Measurements from ENCODE around the gene CYP4F12. TPM values are rescaled to one million over a fixed set of nuclear protein-coding genes. Genes with fewer than 3 reads are reported as not detected.

Gene CYP4F12
- total and polyA plus RNA-seq, 7 donors: 0.36 to 2.4 (median 1.3) TPM; not detected in 2

DNA sequence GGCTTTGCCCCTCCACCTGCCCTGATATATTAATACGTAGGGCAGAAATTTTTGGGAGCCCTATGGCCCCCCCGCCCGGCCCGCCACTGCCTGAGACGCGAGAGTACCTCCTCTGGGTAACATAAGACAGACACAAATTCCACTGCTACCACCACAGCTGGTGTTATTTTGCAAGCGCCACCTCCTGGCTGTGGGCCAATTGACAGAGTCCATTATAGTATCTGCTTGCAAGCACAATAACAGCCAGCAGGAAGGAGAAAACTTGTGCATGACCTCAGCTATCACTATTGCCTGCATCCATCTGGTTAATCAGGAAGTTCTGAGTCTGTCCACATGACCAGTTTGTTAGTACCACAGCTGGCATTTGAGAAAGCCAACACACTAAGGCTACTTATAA, 29.6 kb downstream of the CYP4F12 start:
- Histone ChIP-seq H3K4me3 (no peak overlapping the region), H3K4me1 (no peaks in the 10 kb centered on the region), H3K27me3 (ENCODE audit: insufficient read depth in 3 of 3, low read length in 2 of 3) (no peaks in the 10 kb centered on the region), H3K9me3 (peaks cover 8% of the 10 kb centered on the region), H3K36me3 (ENCODE audit: insufficient read depth in 1 of 2, low read depth in 1 of 2) (no peaks in the 10 kb centered on the region), H3K27ac (no peak overlapping the region)
- intact Hi-C loops (cut with DNase I): no loop called here
- peak in 3 of 4 donors; percentile 46 to 56 (median 56) for ATAC-seq
- WGBS, 3 donors: 0 to 3% (median 2%) methylated on average over 7 of the region's 7 CpGs
- TF ChIP-seq, protein P1, sequence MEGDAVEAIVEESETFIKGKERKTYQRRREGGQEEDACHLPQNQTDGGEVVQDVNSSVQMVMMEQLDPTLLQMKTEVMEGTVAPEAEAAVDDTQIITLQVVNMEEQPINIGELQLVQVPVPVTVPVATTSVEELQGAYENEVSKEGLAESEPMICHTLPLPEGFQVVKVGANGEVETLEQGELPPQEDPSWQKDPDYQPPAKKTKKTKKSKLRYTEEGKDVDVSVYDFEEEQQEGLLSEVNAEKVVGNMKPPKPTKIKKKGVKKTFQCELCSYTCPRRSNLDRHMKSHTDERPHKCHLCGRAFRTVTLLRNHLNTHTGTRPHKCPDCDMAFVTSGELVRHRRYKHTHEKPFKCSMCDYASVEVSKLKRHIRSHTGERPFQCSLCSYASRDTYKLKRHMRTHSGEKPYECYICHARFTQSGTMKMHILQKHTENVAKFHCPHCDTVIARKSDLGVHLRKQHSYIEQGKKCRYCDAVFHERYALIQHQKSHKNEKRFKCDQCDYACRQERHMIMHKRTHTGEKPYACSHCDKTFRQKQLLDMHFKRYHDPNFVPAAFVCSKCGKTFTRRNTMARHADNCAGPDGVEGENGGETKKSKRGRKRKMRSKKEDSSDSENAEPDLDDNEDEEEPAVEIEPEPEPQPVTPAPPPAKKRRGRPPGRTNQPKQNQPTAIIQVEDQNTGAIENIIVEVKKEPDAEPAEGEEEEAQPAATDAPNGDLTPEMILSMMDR (IDR thresholded peaks at IDR 0.05): no peak
- peak; percentile 66 to 87 for DNase-seq

DNA sequence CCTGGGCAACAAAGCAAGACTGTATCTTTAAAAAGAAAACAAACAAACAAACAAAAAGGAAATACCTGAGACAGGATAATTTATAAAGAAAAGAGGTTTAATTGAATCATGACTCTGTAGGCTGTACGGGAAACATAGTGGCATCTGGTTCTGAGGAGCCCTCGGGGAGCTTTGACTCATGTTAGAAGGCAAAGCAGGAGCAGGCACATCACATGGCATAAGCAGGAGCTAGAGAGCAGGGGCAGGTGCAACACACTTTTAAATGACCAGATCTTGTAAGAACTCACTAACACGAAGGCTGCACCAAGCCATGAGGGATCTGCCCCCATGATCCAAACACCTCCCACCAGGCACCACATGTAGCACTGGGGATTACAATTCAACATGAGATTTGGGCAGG, 41.8 kb downstream of the CYP4F12 start:
- no peak for DNase-seq
- intact Hi-C loops (cut with DNase I): no loop called here
- H3K36me3 ChIP-seq (ENCODE audit: insufficient read depth in 1 of 2, low read depth in 1 of 2): no peaks in the 10 kb centered on the region
- no peak overlapping the region for H3K27ac ChIP-seq
- 47 to 57% (median 54%) methylated on average over 3 of the region's 3 CpGs for WGBS, 3 donors
- no peaks in the 10 kb centered on the region for H3K4me1 ChIP-seq
- TF ChIP-seq, protein P1 (IDR thresholded peaks at IDR 0.05): no peak
- no peak overlapping the region for H3K4me3 ChIP-seq
- no peaks in the 10 kb centered on the region for H3K9me3 ChIP-seq
- no peaks in the 10 kb centered on the region for H3K27me3 ChIP-seq (ENCODE audit: insufficient read depth in 3 of 3, low read length in 2 of 3)
- ATAC-seq: no peak

DNA sequence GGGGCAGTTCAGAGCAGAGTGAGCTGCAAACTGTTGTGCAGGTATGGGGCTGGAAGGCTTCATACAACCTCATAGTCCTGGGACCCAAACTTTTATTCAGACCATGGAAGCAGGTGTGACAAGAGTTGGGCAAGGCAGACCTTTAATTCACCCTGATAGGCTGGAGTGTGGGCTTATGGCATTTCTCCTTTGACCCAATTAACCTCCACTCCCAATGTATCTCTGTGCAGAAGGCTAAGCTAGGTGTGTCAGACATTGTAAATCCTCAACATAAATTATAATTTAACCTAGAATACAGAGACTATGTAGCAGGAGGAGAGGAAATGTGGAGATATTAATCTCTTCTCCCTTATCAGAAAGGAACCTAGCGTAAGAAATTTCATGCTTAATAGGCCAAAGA, 42.8 kb downstream of the CYP4F12 start:
- Histone ChIP-seq H3K36me3 (ENCODE audit: insufficient read depth in 1 of 2, low read depth in 1 of 2) (no peaks in the 10 kb centered on the region), H3K27me3 (ENCODE audit: insufficient read depth in 3 of 3, low read length in 2 of 3) (no peaks in the 10 kb centered on the region), H3K9me3 (no peaks in the 10 kb centered on the region), H3K4me1 (no peaks in the 10 kb centered on the region), H3K4me3 (no peak overlapping the region), H3K27ac (no peak overlapping the region)
- DNase-seq (no peak), ATAC-seq (no peak)
- TF ChIP-seq, protein P1 (IDR thresholded peaks at IDR 0.05): no peak
- intact Hi-C loops (cut with DNase I): no loop called here
- 81 to 84% (median 81%) methylated on average over 1 of the region's 1 CpG for WGBS, 3 donors

DNA sequence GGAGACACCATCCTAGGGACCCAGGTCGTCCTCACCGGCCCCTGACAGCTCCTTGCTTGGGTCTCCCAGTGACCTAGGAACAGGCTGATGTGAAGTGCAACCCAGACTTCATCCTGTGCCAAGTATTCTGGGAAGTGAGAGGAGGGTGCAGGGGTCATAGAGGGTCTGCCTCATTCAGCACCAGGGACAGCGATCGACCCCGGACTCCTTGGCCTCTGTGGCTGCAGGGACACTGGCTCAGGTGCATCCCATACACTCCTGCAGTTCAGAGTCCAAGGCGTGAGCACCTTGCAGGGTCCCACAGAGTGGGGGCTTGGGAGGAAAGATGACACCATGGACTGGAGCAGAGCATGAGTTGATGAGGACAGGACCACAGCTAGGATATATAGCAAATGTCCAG, 44.9 kb downstream of the CYP4F12 start:
- TF ChIP-seq, protein P1 (IDR thresholded peaks at IDR 0.05): no peak
- no peak for DNase-seq
- 9 to 23% (median 21%) methylated on average over 6 of the region's 6 CpGs for WGBS, 3 donors
- H3K4me3 ChIP-seq: no peak overlapping the region
- no peaks in the 10 kb centered on the region for H3K36me3 ChIP-seq (ENCODE audit: insufficient read depth in 1 of 2, low read depth in 1 of 2)
- intact Hi-C loops (cut with DNase I): no loop called here
- ATAC-seq: no peak
- H3K27ac ChIP-seq: no peak overlapping the region
- H3K27me3 ChIP-seq (ENCODE audit: insufficient read depth in 3 of 3, low read length in 2 of 3): peaks cover 0 to 1% (median 0%) of the 10 kb centered on the region in 3 donors
- H3K4me1 ChIP-seq: no peaks in the 10 kb centered on the region
- H3K9me3 ChIP-seq: no peaks in the 10 kb centered on the region

DNA sequence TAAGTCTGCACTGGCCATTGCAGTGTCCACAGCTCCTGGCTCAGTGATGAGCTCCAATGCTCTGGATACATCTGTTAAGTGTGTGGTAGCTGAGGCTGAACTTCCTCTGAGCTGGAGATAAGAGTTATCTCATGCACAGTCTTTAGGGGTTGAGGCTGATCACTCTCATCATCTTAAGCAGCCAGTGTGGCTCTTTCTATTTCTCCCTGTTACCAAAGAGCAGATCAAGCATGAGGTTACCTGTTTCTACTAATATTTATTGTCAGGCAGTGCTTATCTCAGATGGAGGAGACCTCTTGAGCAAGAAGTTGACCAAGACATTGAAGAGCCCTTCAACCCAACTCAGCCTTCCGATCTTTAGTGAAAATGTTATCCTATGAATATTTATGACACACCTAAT, 48.4 kb downstream of the CYP4F12 start:
- 74 to 82% (median 80%) methylated on average over 1 of the region's 1 CpG for WGBS, 3 donors

More for the DNA sequence above, 48.4 kb downstream of the CYP4F12 start:
- no peak overlapping the region for H3K4me3 ChIP-seq
- DNase-seq (no peak), ATAC-seq (no peak)
- H3K36me3 ChIP-seq (ENCODE audit: insufficient read depth in 1 of 2, low read depth in 1 of 2): no peaks in the 10 kb centered on the region
- no peaks in the 10 kb centered on the region for H3K9me3 ChIP-seq
- TF ChIP-seq, protein P1 (IDR thresholded peaks at IDR 0.05): no peak
- H3K27ac ChIP-seq: no peak overlapping the region
- no peaks in the 10 kb centered on the region for H3K4me1 ChIP-seq
- H3K27me3 ChIP-seq (ENCODE audit: insufficient read depth in 3 of 3, low read length in 2 of 3): peaks cover 0 to 8% (median 1%) of the 10 kb centered on the region in 3 donors
- intact Hi-C loops (cut with DNase I): no loop called here
